Fibroblast of lung (primary cell): ENCODE data around the gene CDH24.

ENCODE experiments used
- EZH2 ChIP-seq: IDR thresholded peaks from 2 replicates; pipeline ENCODE4 v1.5.1; 2012; ENCODE audit warnings: low read length, control low read depth, mild to moderate bottlenecking; ENCODE audit errors: missing control alignments
- TF ChIP-seq, protein P1 (sequence below), 2 donors: IDR thresholded peaks in 1 of 2; conservative IDR thresholded peaks in 1 of 2; 1 replicate in 1 of 2; 2 replicates in 1 of 2; pipeline ENCODE4 v1.5.1; 2011 to 2012; ENCODE audit warnings: low read length in 2 of 2, control low read depth in 1 of 2, inconsistent platforms in 1 of 2, low read depth in 1 of 2, mild to moderate bottlenecking in 1 of 2

GRCh38 chr14:23067847-23068788 is 10.8 kb upstream of the CDH24 start:
- TF ChIP-seq, protein P1, sequence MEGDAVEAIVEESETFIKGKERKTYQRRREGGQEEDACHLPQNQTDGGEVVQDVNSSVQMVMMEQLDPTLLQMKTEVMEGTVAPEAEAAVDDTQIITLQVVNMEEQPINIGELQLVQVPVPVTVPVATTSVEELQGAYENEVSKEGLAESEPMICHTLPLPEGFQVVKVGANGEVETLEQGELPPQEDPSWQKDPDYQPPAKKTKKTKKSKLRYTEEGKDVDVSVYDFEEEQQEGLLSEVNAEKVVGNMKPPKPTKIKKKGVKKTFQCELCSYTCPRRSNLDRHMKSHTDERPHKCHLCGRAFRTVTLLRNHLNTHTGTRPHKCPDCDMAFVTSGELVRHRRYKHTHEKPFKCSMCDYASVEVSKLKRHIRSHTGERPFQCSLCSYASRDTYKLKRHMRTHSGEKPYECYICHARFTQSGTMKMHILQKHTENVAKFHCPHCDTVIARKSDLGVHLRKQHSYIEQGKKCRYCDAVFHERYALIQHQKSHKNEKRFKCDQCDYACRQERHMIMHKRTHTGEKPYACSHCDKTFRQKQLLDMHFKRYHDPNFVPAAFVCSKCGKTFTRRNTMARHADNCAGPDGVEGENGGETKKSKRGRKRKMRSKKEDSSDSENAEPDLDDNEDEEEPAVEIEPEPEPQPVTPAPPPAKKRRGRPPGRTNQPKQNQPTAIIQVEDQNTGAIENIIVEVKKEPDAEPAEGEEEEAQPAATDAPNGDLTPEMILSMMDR (conservative IDR thresholded peaks at IDR 0.05 in 1 of 2, IDR thresholded peaks at IDR 0.05 in 1 of 2; ENCODE audit: low read depth in 1 of 2, low read length in 2 of 2) = no peak
- TF ChIP-seq EZH2 = no peak
